RWPE2 (cell line): ENCODE results near the gene C4orf36.
A peak's percentile ranks its signal among the peaks of the same experiment; 100 is the strongest.

Experiments used
- ATAC-seq: fragments of 200-7000 bp; cut with Tn5 transposase; 3 replicates; pipeline ENCODE4 v1.9.1; 2021; ENCODE audit warnings: low read depth
- DNase-seq: peaks from one replicate; pipeline ENCODE4 v3.0.0-alpha.2; 2020; ENCODE audit warnings: low spot score
- H3K27ac ChIP-seq: fragments of 450-650 bp; 2 replicates; pipeline ENCODE4 v1.5.1; 2017; ENCODE audit warnings: mild to moderate bottlenecking; ENCODE audit not compliant: poor library complexity, severe bottlenecking
- H3K27me3 ChIP-seq: fragments of 250-450 bp; sonication (Bioruptor Pico); 2 replicates; pipeline ENCODE4 v1.5.1; 2021; ENCODE audit warnings: mild to moderate bottlenecking, moderate library complexity; ENCODE audit not compliant: insufficient read depth, poor library complexity, severe bottlenecking
- H3K36me3 ChIP-seq: fragments of 250-450 bp; sonication (Bioruptor Pico); 2 replicates; pipeline ENCODE4 v1.5.1; 2020; ENCODE audit warnings: low read depth, mild to moderate bottlenecking, moderate library complexity
- H3K4me1 ChIP-seq: fragments of 250-450 bp; sonication (Bioruptor Pico); 2 replicates; pipeline ENCODE4 v1.5.1; 2021; ENCODE audit warnings: mild to moderate bottlenecking, moderate library complexity; ENCODE audit not compliant: insufficient read depth, poor library complexity, severe bottlenecking
- H3K4me3 ChIP-seq: fragments of 250-450 bp; sonication (Bioruptor Pico); 2 replicates; pipeline ENCODE4 v1.5.1; 2021; ENCODE audit warnings: mild to moderate bottlenecking, moderate library complexity; ENCODE audit not compliant: severe bottlenecking
- H3K9me3 ChIP-seq: fragments of 250-450 bp; sonication (Bioruptor Pico); 2 replicates; pipeline ENCODE4 v1.5.1; 2021; ENCODE audit warnings: mild to moderate bottlenecking, moderate library complexity; ENCODE audit not compliant: severe bottlenecking
- TF ChIP-seq, protein P1 (sequence below): fragments of 450-650 bp; IDR thresholded peaks from one replicate; pipeline ENCODE4 v1.5.1; 2017; ENCODE audit warnings: mild to moderate bottlenecking, moderate library complexity; ENCODE audit not compliant: poor library complexity, severe bottlenecking

Gene C4orf36

DNA sequence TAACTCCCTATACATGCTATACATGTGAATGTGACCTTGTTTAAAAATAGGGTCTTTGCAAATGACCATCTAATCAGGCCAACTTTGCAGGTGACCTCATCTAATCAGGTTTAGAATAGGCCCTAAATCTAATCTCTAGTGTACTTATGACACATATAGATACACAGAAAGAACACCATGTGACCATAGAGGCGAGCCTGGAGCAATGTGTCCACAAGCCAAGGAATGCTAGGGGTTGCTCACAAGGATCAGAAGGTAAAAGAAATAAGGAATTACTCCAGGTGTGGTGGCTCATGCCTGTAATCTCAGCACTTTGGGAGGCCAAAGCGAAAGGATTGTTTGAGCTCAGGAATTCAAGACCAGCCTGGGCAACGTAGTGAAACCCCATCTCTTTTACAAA, 9.6 kb upstream of the C4orf36 start:
- H3K36me3 ChIP-seq, result no peaks in the 10 kb centered on the region
- no peak for DNase-seq
- TF ChIP-seq, protein P1, sequence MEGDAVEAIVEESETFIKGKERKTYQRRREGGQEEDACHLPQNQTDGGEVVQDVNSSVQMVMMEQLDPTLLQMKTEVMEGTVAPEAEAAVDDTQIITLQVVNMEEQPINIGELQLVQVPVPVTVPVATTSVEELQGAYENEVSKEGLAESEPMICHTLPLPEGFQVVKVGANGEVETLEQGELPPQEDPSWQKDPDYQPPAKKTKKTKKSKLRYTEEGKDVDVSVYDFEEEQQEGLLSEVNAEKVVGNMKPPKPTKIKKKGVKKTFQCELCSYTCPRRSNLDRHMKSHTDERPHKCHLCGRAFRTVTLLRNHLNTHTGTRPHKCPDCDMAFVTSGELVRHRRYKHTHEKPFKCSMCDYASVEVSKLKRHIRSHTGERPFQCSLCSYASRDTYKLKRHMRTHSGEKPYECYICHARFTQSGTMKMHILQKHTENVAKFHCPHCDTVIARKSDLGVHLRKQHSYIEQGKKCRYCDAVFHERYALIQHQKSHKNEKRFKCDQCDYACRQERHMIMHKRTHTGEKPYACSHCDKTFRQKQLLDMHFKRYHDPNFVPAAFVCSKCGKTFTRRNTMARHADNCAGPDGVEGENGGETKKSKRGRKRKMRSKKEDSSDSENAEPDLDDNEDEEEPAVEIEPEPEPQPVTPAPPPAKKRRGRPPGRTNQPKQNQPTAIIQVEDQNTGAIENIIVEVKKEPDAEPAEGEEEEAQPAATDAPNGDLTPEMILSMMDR, result no peak
- no peak overlapping the region for H3K4me3 ChIP-seq
- no peak for ATAC-seq
- H3K27me3 ChIP-seq, result no peaks in the 10 kb centered on the region
- H3K9me3 ChIP-seq, result no peaks in the 10 kb centered on the region
- no peak overlapping the region for H3K27ac ChIP-seq
- H3K4me1 ChIP-seq, result no peaks in the 10 kb centered on the region

DNA sequence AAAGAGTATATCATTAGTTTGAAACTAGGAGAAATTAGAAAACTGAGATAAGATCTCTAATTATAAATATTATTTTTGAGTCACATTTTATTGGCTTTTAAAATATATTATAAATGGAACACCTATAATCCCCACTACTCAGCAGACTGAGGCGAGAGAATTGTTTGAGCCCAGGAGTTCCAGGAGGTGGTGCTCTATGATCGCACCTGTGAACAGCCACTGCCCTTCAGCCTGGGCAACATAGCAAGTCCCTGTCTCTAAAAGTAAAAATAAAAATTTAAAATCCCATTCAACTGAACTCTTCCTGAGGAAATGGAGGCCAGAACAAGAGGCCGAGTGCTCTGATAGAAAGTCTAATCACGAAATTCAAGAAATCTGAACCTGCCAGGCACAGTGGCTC, 6.3 kb upstream of the C4orf36 start:
- H3K27me3 ChIP-seq, result no peaks in the 10 kb centered on the region
- DNase-seq, result no peak

DNA sequence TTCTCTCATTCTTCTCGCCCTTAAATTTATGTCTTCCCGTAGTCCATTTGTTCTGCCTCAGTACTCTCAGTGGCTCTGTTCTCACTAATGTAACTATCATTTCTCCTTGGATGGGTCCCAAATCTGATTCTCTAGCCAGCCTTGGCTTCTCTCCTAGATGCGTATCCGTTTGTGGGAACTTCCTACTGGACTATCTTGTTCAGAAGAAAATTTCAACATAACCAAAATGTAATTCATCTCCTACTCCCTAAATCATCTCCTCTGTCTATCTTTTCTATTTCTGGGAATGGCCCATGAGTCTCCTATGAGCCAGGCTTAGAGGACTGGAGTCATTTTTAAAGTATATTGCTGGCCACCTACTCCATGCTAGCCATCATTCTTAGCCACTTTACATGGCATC, 4.4 kb upstream of the C4orf36 start:
- Histone ChIP-seq H3K4me1 (peaks cover 8% of the 10 kb centered on the region), H3K9me3 (no peaks in the 10 kb centered on the region), H3K4me3 (no peak overlapping the region), H3K27me3 (no peaks in the 10 kb centered on the region), H3K27ac (no peak overlapping the region), H3K36me3 (no peaks in the 10 kb centered on the region)
- DNase-seq (no peak), ATAC-seq (no peak)
- TF ChIP-seq, protein P1, result no peak

More for the DNA sequence above, 6.3 kb upstream of the C4orf36 start:
- Histone ChIP-seq H3K36me3 (no peaks in the 10 kb centered on the region), H3K27ac (no peak overlapping the region), H3K4me1 (peaks cover 8% of the 10 kb centered on the region), H3K9me3 (no peaks in the 10 kb centered on the region), H3K4me3 (no peak overlapping the region)
- TF ChIP-seq, protein P1, result peak; percentile 74
- peak; percentile 74 for ATAC-seq

DNA sequence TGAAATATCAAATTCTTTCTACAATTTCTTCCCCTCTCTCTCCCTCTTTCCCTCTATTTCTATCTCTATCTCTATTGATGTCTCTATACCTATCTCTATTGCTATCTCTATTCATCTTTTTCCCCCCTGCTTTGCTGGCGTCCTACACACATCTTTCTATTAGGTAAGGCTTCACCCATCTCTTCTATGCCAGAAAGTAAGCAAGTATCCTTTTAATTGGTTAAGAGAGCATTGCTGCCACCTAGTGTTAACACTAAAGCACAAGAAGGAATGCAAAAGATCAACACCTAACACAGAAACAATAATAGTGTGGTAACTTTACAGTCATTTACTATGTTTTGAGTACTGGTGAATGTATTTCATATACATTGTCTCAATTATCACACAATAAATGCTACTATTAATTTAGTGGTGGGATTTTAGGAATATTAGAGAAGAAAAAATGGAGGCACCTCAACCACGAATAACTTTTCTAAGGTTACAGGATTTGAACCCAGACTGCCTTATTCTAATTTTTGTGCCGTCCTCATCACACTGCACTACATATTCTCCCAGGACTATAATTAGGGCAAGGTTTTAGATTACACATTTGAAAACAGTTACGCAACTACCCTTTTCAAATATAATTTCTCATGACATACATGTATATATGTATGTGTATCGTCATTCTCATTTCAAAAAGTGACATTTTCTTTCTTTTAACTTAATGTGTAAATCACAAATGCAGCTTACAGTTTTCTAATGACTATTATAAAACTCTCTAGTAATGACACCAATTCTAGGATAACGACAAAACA, 3.7 kb upstream of the C4orf36 start:
- TF ChIP-seq, protein P1, result peak; percentile 95
- peaks cover 8% of the 10 kb centered on the region for H3K4me1 ChIP-seq
- peak; percentile 19; the same call in 2 of the 3 replicates for ATAC-seq

DNA sequence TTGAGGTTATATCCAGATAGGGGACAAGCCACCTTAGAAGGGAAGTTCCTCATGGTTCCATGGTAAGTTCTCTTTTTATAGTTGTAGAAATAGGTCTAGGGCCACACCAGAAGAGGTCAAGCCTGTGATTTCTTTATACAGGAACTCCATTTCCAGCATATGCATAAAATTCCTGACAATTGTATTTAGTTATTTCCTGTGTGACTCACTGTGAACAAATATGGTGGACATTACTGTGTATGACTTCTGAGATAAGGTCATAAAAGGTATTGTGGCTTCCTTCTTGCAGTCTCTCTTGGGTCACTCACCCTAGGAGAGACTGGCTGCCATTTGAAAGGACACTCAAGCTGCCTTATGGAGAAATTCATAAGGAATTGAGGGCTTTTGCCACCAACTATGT, 2.2 kb upstream of the C4orf36 start:
- TF ChIP-seq, protein P1, result no peak
- no peaks in the 10 kb centered on the region for H3K36me3 ChIP-seq
- H3K27ac ChIP-seq, result peak overlapping the region; percentile 43
- no peak overlapping the region for H3K4me3 ChIP-seq
- DNase-seq, result no peak
- no peak for ATAC-seq
- H3K9me3 ChIP-seq, result no peaks in the 10 kb centered on the region
- no peaks in the 10 kb centered on the region for H3K27me3 ChIP-seq
- H3K4me1 ChIP-seq, result peaks cover 8% of the 10 kb centered on the region

More for the DNA sequence above, 3.7 kb upstream of the C4orf36 start:
- Histone ChIP-seq H3K27me3 (no peaks in the 10 kb centered on the region), H3K36me3 (no peaks in the 10 kb centered on the region), H3K27ac (no peak overlapping the region), H3K9me3 (no peaks in the 10 kb centered on the region), H3K4me3 (no peak overlapping the region)
- no peak for DNase-seq
